Tibial artery (tissue), 4 donors: ENCODE measurements around the gene ITGA5.
A peak's percentile ranks its signal among the peaks of the same experiment; 100 is the strongest.

Source experiments
- DNase-seq, 2 donors: peaks; one replicate each; pipeline ENCODE4 v3.0.0-alpha.2; 2019
- H3K27ac ChIP-seq, 2 donors: fragments of 200-600 bp; sonication (generic) in 1 of 2; 1 replicate in 1 of 2; 2 replicates in 1 of 2; pipeline ENCODE4 v1.5.1; 2018 to 2019; ENCODE audit warnings: mild to moderate bottlenecking in 1 of 2
- H3K27me3 ChIP-seq, 2 donors: fragments of 200-600 bp; sonication (generic) in 1 of 2; one replicate each; pipeline versions ENCODE4 v1.5.1 to v1.6.0; 2016 to 2019
- H3K36me3 ChIP-seq, 3 donors: fragments of 200-600 bp; sonication (generic) in 2 of 3; one replicate each; pipeline ENCODE4 v1.5.1; 2016 to 2019; ENCODE audit warnings: mild to moderate bottlenecking in 2 of 3
- H3K4me1 ChIP-seq, 4 donors: fragments of 200-600 bp; sonication (generic) in 2 of 4; 1 replicate in 3 of 4; 2 replicates in 1 of 4; pipeline ENCODE4 v1.5.1; 2016 to 2019
- H3K4me3 ChIP-seq, 2 donors: fragments of 200-600 bp; sonication (generic) in 1 of 2; 1 replicate in 1 of 2; 2 replicates in 1 of 2; pipeline ENCODE4 v1.5.1; 2018 to 2019; ENCODE audit warnings: mild to moderate bottlenecking in 2 of 2
- H3K9me3 ChIP-seq, 3 donors: fragments of 200-600 bp; sonication (generic) in 1 of 3; one replicate each; pipeline ENCODE4 v1.5.1; 2016 to 2019
- intact Hi-C: fragments of 100-400 bp; cut with DNase I; formaldehyde crosslinking; loops from one replicate; pipeline ENCODE4 v1.15.0; 2023; ENCODE audit warnings: low total_unique reads
- TF ChIP-seq, protein P1 (sequence below), 2 experiments: fragments of 200-600 bp in 1 of 2; fragments of 450-650 bp in 1 of 2; IDR thresholded peaks; one replicate each; pipeline ENCODE4 v1.5.1; 2017 to 2019; ENCODE audit warnings: antibody characterized with exemption in 2 of 2, mild to moderate bottlenecking in 1 of 2, moderate library complexity in 1 of 2

ITGA5 gene

DNA sequence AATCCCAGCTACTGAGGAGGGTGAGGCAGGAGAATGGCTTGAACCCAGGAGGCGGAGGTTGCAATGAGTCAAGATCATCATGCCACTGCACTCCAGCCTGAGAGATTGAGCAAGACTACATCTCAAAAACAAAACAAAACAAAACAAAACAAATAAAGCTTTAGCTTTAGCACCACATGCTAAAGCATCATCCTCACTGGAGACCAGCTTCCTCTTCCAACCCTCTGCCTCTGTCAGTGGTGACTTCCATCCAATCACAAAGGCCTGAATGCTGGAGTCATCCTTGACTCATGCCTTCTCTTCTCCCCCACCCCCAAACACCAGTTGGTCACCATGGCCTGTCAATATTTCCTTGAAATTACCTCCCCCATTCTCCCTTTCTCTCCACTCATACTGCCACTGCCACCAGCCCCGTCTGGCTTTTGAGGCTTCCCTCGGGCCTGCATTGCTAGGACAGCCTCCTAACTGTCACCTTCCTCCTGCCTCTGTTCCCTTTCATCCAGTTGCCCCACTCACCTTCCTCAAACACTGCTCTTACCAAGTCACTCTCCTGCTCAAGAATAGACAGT lies 35.9 kb downstream of the ITGA5 start:
- TF ChIP-seq, protein P1, sequence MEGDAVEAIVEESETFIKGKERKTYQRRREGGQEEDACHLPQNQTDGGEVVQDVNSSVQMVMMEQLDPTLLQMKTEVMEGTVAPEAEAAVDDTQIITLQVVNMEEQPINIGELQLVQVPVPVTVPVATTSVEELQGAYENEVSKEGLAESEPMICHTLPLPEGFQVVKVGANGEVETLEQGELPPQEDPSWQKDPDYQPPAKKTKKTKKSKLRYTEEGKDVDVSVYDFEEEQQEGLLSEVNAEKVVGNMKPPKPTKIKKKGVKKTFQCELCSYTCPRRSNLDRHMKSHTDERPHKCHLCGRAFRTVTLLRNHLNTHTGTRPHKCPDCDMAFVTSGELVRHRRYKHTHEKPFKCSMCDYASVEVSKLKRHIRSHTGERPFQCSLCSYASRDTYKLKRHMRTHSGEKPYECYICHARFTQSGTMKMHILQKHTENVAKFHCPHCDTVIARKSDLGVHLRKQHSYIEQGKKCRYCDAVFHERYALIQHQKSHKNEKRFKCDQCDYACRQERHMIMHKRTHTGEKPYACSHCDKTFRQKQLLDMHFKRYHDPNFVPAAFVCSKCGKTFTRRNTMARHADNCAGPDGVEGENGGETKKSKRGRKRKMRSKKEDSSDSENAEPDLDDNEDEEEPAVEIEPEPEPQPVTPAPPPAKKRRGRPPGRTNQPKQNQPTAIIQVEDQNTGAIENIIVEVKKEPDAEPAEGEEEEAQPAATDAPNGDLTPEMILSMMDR (IDR thresholded peaks at IDR 0.05) = no peak
- Histone ChIP-seq H3K4me1 (peaks cover 0 to 26% (median 7%) of the 10 kb centered on the region in 4 donors), H3K4me3 (no peak overlapping the region), H3K36me3 (peaks cover 0 to 8% (median 0%) of the 10 kb centered on the region in 3 donors), H3K27me3 (no peaks in the 10 kb centered on the region), H3K27ac (no peak overlapping the region), H3K9me3 (no peaks in the 10 kb centered on the region)
- intact Hi-C loops = no loop called here
- no peak for DNase-seq

- DNase-seq = no peak
- no peaks in the 10 kb centered on the region for H3K9me3 ChIP-seq
- no peak overlapping the region for H3K4me3 ChIP-seq
- TF ChIP-seq, protein P1 (IDR thresholded peaks at IDR 0.05) = no peak
- H3K36me3 ChIP-seq = peaks cover 0 to 8% (median 0%) of the 10 kb centered on the region in 3 donors
- H3K4me1 ChIP-seq = peaks cover 0 to 18% (median 7%) of the 10 kb centered on the region in 4 donors
- no peaks in the 10 kb centered on the region for H3K27me3 ChIP-seq
- H3K27ac ChIP-seq = no peak overlapping the region
- intact Hi-C loops = no loop called here
Measured at GRCh38 chr12:54381136-54381535, 37.9 kb downstream of the ITGA5 start.

DNA sequence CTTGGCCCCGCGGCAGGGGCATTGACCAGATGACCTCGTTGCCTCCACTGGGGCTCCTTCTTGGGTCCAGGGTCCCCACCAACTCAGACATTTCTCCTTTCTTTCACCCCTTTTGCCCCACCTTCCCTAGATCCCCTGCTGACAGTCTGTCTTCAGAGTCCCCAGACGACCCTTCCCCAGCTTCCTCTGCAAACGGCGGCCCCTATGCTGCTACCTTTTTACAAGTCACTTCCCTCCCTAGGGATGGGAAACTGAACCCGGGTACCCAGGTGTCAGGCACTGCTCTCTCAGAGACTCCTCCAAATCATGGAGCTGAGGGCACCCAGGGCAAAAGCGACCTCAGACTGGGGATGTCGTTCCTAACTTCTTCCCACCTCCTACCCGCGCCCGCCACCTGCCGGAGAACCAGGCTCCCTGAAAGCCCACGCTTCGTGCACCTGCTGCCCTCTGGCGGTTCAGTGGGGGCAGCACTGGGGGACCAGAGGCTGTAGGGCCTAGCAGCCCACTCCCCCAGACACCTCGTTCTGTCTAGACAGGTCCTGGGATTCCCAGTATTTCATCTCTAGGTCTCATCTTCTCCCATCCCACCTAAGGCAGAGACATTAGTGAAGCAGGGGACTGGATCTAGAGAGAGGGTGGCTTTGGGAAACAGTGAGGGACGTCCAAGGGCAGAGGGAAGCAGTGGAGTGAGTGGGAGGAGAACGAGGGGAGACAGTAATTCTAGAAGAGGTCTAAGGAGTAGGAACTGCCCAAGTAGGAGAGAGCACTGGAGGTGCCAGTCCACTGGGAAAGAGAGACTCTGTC lies 39.5 kb downstream of the ITGA5 start:
- H3K4me3 ChIP-seq = peak overlapping the region; percentile 45 to 53
- TF ChIP-seq, protein P1 (IDR thresholded peaks at IDR 0.05) = peak; percentile 100
- H3K9me3 ChIP-seq = no peaks in the 10 kb centered on the region
- peak; percentile 93 for DNase-seq
- intact Hi-C loops = no loop called here
- H3K4me1 ChIP-seq = peaks cover 0 to 21% (median 10%) of the 10 kb centered on the region in 4 donors
- H3K36me3 ChIP-seq = peaks cover 0 to 13% (median 0%) of the 10 kb centered on the region in 3 donors
- H3K27me3 ChIP-seq = no peaks in the 10 kb centered on the region
- peak overlapping the region; percentile 54 to 73 for H3K27ac ChIP-seq

DNA sequence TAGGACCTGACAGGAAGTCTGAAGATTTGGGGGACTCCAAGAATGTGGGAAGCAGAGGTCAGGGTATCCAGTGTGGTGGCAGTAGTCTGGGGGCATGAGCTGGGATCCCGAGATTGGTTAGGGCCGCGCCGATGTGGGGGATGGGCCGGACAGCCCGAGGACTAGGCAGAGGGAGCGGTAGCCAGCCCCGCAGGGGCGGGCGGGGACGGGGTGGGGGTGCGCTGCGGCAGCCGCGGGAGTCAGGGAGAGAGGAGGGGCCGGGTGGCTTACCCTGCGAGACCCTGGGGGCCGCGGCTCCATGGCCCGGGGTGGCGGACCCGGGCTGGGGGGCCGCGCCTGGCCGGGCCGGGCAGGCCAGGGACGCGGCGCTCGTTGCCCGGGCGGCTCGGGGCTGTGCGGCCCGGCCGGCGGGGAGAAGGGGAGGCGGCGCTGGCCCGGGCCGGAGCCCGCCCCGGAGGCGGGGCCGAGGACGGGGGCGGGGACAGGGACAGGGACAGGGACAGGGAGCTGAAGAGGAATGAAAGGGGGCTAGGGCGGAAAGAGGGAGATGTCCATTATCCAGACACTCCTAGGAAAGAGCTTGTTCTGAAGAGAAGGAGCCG lies 40.2 kb downstream of the ITGA5 start:
- H3K27ac ChIP-seq = peak overlapping the region; percentile 54 to 73
- peaks cover 0 to 24% (median 13%) of the 10 kb centered on the region in 4 donors for H3K4me1 ChIP-seq
- H3K9me3 ChIP-seq = no peaks in the 10 kb centered on the region
- DNase-seq = no peak
- TF ChIP-seq, protein P1 (IDR thresholded peaks at IDR 0.05) = no peak
- H3K27me3 ChIP-seq = no peaks in the 10 kb centered on the region
- peak overlapping the region; percentile 45 to 53 for H3K4me3 ChIP-seq
- peaks cover 0 to 12% (median 3%) of the 10 kb centered on the region in 3 donors for H3K36me3 ChIP-seq
- intact Hi-C loops = no loop called here

DNA sequence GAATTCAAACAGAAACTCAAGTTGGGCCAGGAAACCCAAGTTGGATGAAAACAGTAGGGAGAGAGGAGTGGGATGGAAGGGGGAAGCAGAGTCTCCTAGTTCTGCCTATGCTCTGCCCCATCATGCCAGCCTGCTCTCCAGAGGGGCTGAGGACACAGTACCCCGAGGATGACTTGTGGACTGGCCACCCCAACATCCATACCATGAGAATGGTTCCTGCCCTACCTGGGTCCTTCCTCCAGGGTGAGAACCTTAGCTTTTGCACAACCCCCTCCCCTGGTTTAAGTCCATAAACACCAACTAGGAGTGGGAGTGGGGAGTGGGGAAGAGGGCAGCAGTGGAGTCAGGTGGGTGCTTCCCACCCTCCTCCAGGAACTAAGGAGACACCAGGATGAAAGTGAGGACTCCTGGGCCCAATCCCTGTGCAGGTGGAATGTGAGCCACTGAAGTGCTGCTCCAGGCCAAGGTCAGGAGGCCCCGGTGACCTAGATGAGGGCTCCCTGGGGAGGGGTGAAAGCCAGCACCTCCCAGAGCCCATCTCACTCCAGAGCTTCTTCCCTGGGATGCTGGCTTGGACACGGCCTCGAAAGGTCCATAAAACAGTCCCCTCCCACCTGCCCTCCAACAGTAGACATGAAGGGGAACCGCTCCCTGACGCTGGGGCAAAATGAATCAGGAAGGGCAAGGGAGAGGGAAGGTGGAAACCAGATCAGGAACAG lies 41.1 kb downstream of the ITGA5 start:
- H3K36me3 ChIP-seq = peaks cover 0 to 18% (median 12%) of the 10 kb centered on the region in 3 donors
- peaks cover 0 to 24% (median 13%) of the 10 kb centered on the region in 4 donors for H3K4me1 ChIP-seq
- intact Hi-C loops = no loop called here
- no peak for DNase-seq
- no peak overlapping the region for H3K27ac ChIP-seq
- no peaks in the 10 kb centered on the region for H3K27me3 ChIP-seq
- no peak overlapping the region for H3K4me3 ChIP-seq
- H3K9me3 ChIP-seq = no peaks in the 10 kb centered on the region
- TF ChIP-seq, protein P1 (IDR thresholded peaks at IDR 0.05) = no peak
